ENCODE data around the gene EPHB1. TPM values are rescaled to one million over a fixed set of nuclear protein-coding genes. Genes with fewer than 3 reads are reported as not detected.

EPHB1 gene
- total and polyA plus RNA-seq, 2 of the 13 experiments (the other 11 are each of a cell fraction or from before 2014, with no cell fraction given), result 0.07 to 0.21 TPM

GRCh38 chr3:134769287-134769868 lies 25.7 kb upstream of the EPHB1 start:
- POLR2A ChIA-PET, result no interaction called here
- FAIRE-seq, result no peak
- no peak for TF ChIP-seq ZNF556 (CRISPR knock-in tag; IDR thresholded peaks at IDR 0.05; ENCODE audit: borderline replicate concordance)
- TF ChIP-seq STAG1 (CRISPR knock-in tag; IDR thresholded peaks at IDR 0.05), result no peak
- TF ChIP-seq, protein P1, sequence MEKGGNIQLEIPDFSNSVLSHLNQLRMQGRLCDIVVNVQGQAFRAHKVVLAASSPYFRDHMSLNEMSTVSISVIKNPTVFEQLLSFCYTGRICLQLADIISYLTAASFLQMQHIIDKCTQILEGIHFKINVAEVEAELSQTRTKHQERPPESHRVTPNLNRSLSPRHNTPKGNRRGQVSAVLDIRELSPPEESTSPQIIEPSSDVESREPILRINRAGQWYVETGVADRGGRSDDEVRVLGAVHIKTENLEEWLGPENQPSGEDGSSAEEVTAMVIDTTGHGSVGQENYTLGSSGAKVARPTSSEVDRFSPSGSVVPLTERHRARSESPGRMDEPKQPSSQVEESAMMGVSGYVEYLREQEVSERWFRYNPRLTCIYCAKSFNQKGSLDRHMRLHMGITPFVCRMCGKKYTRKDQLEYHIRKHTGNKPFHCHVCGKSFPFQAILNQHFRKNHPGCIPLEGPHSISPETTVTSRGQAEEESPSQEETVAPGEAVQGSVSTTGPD (CRISPR knock-in tag; IDR thresholded peaks at IDR 0.05), result no peak
- TF ChIP-seq HNRNPUL1 (IDR thresholded peaks at IDR 0.05; ENCODE audit: low read depth, low read length), result no peak
- TF ChIP-seq RAD21 (CRISPR knock-in tag; IDR thresholded peaks at IDR 0.05), result no peak
- TF ChIP-seq TGIF2 (CRISPR knock-in tag; IDR thresholded peaks at IDR 0.05), result no peak
- TF ChIP-seq, protein P2, sequence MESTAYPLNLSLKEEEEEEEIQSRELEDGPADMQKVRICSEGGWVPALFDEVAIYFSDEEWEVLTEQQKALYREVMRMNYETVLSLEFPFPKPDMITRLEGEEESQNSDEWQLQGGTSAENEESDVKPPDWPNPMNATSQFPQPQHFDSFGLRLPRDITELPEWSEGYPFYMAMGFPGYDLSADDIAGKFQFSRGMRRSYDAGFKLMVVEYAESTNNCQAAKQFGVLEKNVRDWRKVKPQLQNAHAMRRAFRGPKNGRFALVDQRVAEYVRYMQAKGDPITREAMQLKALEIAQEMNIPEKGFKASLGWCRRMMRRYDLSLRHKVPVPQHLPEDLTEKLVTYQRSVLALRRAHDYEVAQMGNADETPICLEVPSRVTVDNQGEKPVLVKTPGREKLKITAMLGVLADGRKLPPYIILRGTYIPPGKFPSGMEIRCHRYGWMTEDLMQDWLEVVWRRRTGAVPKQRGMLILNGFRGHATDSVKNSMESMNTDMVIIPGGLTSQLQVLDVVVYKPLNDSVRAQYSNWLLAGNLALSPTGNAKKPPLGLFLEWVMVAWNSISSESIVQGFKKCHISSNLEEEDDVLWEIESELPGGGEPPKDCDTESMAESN (CRISPR knock-in tag; conservative IDR thresholded peaks at IDR 0.05), result no peak
- TF ChIP-seq ZNF770 (CRISPR knock-in tag; IDR thresholded peaks at IDR 0.05), result no peak
- no peak for TF ChIP-seq FOXJ3 (CRISPR knock-in tag; IDR thresholded peaks at IDR 0.05; ENCODE audit: borderline replicate concordance)
- no peak for TF ChIP-seq ZNF367 (CRISPR knock-in tag; IDR thresholded peaks at IDR 0.05; ENCODE audit: borderline replicate concordance)
- TF ChIP-seq ZNF484 (CRISPR knock-in tag; IDR thresholded peaks at IDR 0.05; ENCODE audit: borderline replicate concordance, low read depth), result no peak

More at GRCh38 chr3:134769287-134769868, 25.7 kb upstream of the EPHB1 start:
- intact Hi-C loops (cut with micrococcal nuclease; ENCODE audit: unreplicated experiment) (no loop called here), in situ Hi-C loops (cut with HindIII; ENCODE audit: extremely low pct_ligation_motif_present, low pct_unique_long_range_greater_than_20kb) (no loop called here)
- Histone ChIP-seq H3K79me2 (ENCODE audit: insufficient read depth, low read length) (no peaks in the 10 kb centered on the region), H3K9ac (ENCODE audit: insufficient read depth, low read depth, low read length) (no peak overlapping the region), H3K4me2 (ENCODE audit: low read depth, low read length) (no peak overlapping the region), H3K36me3 (replicated peaks in 1 of 2; ENCODE audit: control insufficient read depth in 1 of 2, insufficient read depth in 2 of 2, low read length in 2 of 2) (no peaks in the 10 kb centered on the region), H3K4me3 (replicated peaks in 1 of 3; ENCODE audit: insufficient read depth in 1 of 3, low read depth in 2 of 3, low read length in 3 of 3) (no peak overlapping the region), H3K4me1 (ENCODE audit: insufficient read depth, low read length) (peaks cover 6% of the 10 kb centered on the region), H3K27me3 (ENCODE audit: control insufficient read depth in 1 of 2, insufficient read depth in 2 of 2, low read length in 2 of 2) (peaks cover 0 to 15% of the 10 kb centered on the region in 2 experiments; a peak in 1 of 5 replicates), H3K9me3 (ENCODE audit: low read length) (no peaks in the 10 kb centered on the region), H4K20me1 (ENCODE audit: insufficient read depth, low read length) (no peaks in the 10 kb centered on the region), H3K27ac (ENCODE audit: extremely low read length, insufficient read depth, low read length) (no peak overlapping the region), H2AFZ (ENCODE audit: low read length) (no peak overlapping the region)
- 4% methylated on average over 2 of the region's 2 CpGs for WGBS (ENCODE audit: low lambda C conversion rate)
- BruUV-seq (replicated peaks), result no TSS peak
- no peak for ATAC-seq
- CTCF ChIA-PET (ENCODE audit: low intra/inter-chr PET ratio, low total read pairs), result no interaction called here
- no peak for DNase-seq (ENCODE audit: low spot score)
